CD4-positive, alpha-beta T cell treated with Interleukin-15 for 1 hour (primary cell): ENCODE data around the gene AGRN.
A peak's percentile ranks its signal among the peaks of the same experiment; 100 is the strongest.
"Not testable (repeated sequence)": the region's sequence is repeated elsewhere in the genome, so short reads cannot be mapped to it uniquely, and the experiment has no call there.

Experiments
- DNase-seq: peaks from one replicate; pipeline ENCODE4 v3.0.0-alpha.2; 2020

The AGRN gene

DNA sequence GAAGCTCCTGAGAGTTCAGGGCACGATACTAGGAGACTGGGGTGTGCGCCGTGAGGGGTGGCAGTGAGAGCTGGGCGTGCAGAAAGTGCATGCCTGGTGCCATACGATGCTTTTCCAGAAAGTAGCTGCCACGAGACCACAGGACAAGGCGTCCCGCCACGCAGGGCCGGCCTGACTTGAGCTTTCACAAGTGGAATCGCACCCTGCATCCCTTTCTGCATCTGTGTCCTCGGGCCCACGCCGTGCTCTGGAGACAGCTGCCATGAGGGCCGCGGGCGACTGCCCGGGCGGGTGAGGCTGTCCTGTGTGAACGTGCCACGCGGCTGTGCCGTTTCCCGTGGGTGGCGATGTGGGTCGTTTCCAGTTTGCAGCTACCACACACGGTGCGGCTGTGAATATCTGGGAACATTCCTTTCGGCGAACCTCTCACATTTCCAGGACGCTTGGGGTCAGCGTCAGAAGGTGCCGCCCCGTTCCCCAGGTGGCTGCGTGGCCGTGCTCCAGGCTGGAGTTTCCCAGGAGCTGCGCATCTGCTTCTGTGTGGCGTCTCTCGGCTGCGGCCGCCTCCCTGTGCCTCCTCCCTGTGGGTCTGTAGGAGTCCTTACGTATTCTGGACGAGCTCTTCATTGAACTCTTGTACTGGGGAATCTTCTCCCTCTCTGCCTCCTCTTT lies 37.0 kb upstream of the AGRN start:
- DNase-seq = no peak

DNA sequence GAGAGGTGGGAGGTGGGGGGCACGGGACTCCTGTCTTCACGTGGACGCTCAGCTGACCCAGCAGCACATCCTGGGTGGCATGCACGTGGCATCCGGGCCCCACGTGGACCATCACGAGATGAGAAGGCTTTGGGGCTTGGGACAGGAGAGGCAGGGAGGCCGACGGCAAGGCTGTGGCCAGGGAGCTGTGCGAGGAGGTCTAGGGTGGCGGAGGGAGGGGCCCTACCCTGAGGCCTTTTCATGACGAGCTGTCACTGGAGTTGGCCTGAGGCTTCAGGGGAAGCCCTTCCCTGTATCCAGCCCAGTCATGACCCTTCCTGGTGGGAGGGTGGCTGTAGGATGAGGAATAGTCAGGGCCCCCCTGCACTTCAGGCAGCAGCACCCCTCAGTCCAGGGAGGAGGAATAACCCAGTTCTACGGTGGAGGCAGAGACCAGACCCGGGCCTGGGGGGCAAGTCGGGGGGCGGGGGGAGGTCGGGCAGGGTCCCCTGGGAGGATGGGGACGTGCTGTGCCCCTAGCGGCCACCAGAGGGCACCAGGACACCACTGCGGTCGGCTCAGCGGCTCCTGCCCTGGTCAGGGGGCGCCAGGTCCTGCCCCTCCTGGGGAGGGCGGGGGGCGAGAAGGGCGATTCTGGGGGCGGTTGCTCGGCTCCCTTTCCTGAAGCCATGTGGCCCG lies 36.0 kb upstream of the AGRN start:
- no peak for DNase-seq

DNA sequence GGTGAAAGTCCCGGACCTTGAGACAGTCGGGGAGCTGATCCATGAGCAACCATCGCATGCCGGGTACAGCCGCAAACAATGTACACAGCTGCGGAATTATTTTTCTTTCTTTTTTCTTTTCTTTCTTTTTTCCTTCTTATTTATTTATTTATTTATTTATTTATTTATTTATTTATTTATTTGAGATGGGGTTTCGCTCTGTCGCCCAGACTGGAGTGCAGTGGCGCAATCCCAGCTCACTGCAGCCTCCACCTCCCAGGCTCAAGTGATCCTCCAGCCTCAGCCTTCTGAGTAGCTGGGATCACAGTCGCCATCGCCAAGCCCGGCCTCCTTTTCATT lies 35.5 kb upstream of the AGRN start:
- DNase-seq = no peak

DNA sequence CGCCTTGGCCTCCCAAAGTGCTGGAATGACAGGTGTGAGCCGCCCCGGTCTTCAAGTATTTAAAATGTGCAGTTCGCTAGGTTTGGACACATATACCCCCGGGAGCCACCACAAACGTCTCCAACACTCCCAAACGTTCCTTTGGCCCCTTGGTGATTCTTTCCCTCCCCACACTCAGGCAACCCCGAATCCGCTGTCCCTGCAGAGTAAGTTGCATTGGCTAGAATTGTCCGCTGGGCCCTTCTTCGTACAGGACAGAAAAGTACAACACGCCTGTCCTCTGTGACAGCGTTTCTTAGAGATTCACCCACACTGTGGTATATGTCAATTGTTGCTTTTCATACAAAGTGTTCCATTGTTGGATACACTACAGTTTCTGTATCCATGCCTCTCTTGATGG lies 34.8 kb upstream of the AGRN start:
- DNase-seq = no peak

GRCh38 chr1:988061-988460 lies 31.9 kb upstream of the AGRN start:
- not testable (repeated sequence) for DNase-seq

DNA sequence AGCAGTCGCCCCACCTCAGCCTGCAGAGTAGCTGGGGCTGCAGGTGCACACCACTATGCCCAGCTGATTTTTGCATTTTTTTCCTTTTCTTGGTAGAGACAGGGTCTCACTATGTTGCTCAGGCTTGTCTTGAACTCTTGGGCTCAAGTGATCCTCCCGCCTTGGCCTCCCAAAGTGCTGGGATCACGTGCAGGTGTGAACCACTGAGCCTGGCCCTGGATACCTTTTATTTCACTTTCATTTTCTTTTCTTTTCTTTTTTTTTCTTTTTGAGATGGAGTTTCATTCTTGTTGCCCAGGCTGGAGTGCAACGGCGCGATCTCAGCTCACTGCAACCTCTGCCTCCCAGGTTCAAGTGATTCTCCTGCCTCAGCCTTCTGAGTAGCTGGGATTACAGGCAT lies 28.6 kb upstream of the AGRN start:
- DNase-seq = not testable (repeated sequence)

DNA sequence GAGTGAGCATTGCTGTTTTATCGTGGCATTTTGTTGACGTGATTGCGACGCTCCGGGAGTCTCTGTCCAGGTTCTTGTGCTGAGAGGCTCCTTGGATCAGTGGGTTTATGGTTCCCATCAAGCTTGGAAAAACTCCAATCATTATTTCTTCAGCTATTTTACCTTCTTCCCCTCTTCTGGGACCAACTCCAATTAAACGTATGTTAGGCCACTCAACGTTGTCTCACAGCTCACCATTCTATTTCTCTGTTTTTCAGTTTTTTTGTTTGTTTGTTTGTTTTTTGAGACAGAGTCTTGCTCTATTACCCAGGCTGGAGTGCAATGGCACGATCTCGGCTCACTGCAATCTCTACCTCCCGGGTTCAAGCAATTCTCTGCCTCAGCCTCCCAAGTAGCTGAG lies 28.0 kb upstream of the AGRN start:
- DNase-seq = no peak

DNA sequence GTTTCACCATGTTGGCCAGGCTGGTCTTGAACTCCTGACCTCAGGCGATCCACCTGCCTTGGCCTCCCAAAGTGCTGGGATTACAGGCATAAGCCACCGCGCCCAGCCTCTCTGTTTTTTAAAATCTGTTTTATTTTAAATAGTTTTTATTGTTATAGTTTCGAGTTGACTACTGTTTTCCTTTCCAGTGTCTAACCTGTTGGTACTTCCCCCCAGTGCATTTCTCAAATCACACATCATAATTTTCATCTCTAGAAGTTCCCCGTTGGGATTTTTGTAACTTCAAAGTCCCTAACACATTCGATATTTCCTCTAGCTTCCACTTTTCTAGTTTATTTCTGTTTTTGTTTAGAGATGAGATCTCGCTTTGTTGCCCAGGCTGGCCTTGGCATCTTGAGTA lies 27.6 kb upstream of the AGRN start:
- DNase-seq = no peak

DNA sequence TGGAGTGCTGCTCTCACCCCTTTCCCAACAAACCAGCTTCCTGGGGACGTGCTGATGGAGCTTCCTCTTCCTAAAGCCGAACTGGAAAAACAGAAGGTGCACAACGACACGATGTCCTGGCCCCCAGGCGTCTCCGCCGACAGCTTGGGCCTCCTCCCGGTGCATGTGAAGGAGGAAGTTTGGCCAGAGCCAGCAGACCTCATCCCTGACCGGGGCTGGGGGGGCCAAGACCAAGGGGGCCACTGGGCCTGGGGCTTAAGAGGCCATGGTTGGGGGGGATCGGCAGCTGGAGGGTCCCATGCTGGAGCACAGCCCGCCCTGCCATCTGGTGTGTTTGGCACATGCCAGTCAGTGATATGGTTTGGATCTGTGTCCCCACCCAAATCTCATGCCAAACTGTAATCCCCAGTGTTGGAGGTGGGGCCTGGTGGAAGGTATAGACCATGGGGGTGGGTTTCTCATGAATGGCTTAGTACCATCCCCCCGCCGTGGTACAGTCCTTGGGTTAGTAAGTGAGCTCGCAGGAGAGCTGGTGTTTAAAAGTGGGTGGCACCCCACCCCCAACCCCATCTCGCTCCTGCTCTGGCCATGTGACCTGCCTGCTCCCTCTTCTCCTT lies 26.4 kb upstream of the AGRN start:
- DNase-seq = no peak

DNA sequence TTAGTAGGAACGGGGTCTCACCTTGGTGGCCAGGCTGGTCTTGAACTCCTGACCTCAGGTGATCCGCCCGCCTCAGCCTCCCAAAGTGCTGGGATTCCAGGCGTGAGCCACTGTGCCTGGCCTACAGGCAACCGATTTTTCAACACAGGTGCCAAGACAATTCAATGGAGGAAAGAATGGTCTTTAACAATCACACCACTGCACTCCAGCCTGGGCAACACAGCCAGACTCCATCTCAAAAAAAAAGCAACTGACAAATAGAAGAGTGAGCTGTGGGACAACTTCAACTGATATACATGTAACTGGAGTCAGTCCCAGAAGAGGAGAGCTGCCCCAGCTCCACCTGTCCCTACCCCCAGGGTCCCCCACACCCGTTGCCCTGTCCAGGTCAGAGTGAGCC lies 25.4 kb upstream of the AGRN start:
- DNase-seq = not testable (repeated sequence)

GRCh38 chr1:995665-996633 lies 24.0 kb upstream of the AGRN start:
- DNase-seq = no peak

DNA sequence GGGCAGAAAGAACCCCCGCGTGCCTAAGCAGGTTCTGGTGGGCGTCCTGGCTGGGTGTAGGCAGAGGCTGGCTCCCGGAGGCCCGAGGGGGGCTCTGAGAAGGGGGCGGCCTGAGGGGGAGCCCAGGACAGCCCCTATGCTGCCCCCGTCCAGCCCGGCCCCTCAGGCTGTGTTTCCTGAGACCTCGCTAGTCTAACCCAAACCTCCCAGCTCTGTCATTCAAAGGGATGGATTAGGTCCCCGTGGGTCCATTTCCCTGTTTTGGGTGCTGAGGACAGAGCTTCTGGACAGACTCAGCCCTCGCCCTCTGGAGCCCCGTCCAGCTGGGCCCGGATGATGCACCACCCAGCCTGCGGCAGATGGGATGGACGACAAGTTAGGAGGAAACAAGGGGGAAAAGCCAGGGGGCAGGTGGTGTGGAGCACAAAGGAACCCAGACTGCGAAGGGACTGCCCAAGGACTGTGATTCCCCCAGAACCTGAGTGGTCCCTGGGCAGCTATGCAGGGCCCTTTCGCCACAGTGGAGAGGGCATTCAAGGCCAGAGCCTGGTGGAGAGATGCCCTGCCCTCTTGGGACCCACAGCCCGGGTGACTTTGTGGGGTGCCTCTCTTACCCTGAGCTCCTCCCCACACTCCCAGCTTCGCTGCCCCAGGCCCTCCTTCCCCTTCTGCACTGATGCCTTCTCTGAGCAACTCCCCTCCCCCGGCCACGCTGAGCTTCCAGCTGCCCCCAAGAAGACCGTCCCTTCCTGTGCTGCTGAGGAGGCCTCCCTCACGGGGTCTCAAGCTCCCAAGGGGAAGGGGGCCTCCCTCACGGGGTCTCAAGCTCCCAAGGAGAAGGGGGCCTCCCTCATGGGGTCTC lies 22.8 kb upstream of the AGRN start:
- no peak for DNase-seq

- DNase-seq = no peak
These were observed 22.3 kb upstream of the AGRN start for GRCh38 chr1:997713-997992.

DNA sequence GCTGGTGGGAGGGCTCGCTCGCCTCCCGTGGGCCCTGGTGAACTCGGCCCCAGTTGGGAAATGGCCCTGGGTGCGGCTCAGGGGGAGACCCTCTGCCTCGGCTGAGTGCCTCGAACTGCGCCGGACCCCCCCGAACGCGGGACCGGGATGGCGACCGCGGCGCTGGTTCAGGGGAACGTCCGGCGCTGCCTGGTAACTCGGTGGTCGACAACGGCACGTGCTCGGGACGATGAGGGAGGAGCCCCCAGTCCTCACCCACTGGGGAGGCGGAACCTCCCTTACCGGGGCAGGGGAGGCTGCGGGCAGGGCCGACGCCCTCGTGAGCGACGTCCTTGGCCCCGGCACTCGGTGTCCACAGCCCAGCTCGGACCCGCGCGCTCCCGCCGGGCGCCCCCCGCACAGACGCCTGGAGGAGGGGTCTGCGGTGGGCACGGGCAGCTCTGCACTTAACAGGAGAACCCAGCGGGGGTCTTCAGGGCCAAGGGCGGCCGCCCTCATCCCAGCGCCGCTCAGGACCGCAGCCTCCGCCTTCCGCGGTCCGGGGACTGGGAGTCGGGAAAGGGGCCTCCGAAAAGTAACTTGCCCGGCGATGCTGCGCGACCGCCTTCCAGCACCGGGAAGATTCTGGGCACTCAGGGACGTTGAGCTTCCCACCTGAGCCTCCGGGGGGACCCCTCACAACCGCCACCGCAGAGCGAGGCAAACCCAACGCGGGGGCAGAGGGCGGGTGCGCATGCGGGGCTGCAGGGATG lies 21.8 kb upstream of the AGRN start:
- DNase-seq = no peak

GRCh38 chr1:998745-998994 lies 21.2 kb upstream of the AGRN start:
- no peak for DNase-seq

- peak; percentile 50 for DNase-seq
These were observed 20.8 kb upstream of the AGRN start for GRCh38 chr1:998995-999724.

DNA sequence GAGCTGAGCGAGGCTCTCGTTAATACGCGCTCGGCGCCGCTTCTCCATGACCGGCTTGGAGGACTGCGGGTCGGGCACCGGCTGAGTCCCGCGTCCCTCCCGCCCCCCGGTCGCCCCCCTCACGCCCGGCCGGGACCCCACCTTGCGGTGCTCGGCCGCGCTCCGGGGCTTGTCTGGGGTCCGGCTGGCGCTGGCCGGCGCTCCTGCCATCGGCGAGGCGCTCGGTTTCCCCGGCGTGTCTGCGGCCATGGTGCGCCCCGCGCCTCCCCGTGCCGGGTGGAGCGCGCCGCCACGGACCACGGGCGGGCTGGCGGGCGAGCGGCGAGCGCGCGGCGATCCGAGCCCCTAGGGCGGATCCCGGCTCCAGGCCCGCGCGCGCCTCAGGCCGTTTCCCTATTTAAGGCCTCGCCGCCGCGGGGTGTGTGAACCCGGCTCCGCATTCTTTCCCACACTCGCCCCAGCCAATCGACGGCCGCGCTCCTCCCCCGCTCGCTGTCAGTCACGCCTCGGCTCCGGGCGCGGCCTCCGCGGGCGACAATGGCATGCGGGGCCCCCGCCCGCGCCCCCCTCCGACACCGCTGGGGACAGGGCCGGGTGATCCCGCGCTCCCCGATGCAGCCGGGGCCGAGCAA lies 20.1 kb upstream of the AGRN start, which contains the start of gene HES4:
Gene HES4 (minus strand): TSS at position 373 of the 632 bp plus-strand sequence. CDS start 124 bp downstream, at position 249.
- peak; percentile 79 for DNase-seq

DNA sequence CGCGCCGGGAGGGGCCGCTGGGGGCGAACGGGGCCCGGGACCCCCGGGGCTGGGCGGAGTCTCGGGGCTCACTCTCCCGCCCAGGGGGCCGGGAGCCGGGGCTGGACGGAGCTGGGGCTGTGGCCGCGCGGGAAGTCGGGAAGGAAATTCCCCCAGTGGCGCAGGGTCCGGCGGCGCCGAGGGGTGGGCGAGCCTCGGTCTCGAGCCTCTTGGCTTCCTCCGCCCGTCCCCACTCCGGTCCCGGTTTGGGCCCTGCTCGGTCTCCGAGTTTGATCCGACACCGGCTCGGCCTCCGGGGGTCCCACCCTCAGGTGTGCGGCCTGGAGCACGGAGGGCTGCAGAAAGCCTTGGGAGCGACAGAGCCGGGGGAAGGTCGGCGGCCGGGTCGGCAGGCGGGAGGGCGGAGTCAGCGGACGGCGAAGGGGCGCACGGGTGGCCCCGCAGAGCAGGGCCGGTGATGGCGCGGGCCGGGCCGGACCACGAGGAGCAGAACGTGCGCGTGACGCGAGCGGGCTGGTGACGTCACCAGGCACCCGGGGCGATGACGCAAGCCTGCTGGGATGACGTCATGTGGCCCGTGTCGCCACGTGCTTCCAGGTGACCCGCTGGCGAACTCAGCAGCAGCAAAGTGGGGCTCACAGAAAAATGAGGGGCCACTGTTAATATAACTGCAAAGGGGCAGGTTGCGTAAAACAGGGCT lies 19.4 kb upstream of the AGRN start:
- DNase-seq = peak; percentile 86

DNA sequence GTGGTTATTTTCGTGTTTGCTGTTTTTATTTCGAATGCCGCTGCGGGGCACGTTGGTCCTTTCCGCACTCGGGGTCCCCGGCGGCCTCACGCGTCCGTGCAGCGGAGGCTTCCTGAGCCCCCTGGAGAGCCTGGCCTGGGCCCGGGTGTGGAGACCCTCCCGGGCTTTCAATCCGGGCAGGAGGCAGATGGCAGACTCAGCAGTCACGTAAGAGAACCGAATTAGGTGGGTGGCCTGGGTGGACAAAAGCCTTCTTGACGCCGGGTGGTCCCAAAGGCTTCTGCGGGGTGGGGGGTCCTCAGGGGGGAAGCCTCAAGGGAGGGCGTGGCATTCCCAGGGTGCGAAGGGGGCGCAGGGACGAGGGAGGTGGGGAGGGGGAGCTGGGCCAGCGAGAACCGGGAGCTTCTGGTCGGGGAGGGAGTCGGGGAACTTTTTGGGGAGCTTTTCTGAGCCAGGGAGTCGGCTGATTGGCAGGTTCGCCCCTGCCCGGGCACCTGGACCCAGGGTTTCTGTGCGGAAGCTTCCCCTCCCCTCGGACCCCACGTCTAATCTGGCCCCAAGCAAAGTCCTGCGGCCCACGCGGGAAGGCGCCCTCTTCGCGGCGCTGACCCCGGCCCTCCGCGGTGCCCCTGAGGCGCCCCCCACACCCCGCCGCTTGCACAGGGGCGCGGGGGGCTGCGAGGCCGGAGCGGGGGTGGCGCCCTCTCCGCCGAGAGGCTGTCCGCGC lies 18.7 kb upstream of the AGRN start:
- no peak for DNase-seq
